Activated CD8-positive, alpha-beta memory T cell treated with anti-CD3 and anti-CD28 coated beads, Interleukin-2, amount 50 U/mL, for 24 hours (primary cell): ENCODE data around the gene TFB1M.

ENCODE experiments used
- DNase-seq: peaks from one replicate; pipeline ENCODE4 v3.0.0-alpha.2; 2020; ENCODE audit errors: extremely low read depth

The TFB1M gene

DNA sequence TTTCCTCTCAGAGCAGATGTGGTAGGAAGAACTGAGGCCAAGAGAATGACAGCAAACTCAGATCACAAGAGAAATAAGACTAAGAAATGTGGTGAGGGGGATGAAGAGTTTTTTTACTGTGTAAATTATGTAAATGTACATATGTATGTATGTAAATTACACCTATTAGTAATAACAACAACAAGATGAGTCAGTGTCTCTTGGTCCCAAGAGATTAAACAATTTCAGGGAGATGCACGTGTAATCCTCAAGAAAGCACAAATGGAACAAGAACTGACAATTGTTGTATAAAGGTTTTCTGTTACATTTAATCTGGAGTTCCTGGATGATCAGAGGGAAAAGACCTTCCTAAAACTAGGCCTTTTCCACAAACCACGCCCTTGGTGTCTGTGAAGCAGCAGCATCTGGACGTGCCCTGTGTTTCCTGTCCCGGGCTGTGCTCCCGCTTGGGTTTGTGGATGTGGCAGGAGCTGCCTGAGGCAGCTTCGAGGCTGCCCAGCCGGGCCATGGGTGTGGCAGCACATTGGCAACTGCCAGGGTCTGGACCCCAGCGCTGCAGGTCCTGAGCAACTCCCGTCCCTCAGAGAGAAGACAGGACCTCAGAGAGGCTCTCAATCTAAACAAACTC, 49.5 kb downstream of the TFB1M start:
- DNase-seq = no peak

- no peak for DNase-seq
These were observed 50.8 kb downstream of the TFB1M start, which contains the start of gene CLDN20 for GRCh38 chr6:155263373-155264063. Gene CLDN20 (plus strand): TSS chr6:155264013. CDS start chr6:155275720, 11,707 bp downstream.

GRCh38 chr6:155262655-155263054, 51.6 kb downstream of the TFB1M start:
- no peak for DNase-seq

DNA sequence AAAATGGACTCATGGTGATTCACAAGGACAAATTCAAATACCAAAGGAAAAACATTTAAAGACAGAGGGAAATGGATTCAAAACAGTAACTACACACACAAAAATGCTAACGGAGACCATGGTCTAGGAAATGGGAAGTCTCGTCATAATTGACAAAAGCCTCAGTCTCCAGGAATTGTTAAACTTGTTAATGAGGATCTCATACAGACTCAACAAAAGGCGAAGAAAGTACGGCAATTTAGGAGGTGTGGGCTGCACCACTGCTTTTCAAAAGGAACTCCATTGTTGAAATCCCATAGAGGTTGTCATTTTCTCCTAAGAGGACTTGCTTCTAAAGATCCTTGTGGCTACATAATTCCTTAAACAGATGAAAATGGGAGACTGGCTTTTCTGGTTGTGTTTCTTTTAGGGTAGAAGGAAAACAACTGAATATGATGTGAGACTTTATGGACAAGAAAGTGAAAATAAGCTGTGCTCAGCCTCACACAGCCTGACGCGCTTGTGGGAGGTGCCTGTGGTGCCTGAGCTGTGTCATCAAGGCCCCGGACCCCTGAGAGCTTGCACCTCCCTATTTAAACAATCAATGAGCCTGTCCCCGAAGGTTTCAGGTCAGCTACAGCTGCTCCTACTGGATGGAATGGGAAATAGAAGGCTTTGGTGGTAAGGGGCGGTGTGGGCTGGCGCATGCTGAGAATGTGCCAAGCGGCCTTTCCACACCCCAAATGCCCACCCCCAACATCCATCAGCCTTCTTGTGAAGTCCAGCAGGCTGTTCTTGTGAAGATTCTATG, 53.0 kb downstream of the TFB1M start:
- DNase-seq = no peak

DNA sequence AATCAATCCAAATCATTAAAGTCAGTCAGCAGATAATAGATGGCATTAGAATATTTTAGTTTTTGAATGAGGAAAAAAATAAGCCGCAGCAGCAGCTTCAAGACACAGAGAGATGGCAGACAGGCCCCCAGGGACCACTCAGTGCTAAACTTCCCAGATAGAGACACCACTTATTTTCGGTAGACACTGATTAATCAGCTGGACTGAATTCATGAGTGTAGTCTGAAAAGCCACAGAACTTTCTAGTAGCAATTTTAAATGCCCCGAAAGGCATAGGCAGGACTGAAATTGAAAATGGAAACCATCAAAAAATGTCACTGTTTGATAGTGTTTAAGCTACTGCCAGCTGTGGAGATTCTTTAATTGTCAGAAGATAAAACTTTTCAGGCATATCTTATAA, 53.6 kb downstream of the TFB1M start:
- DNase-seq = no peak

GRCh38 chr6:155259897-155260296, 54.4 kb downstream of the TFB1M start:
- no peak for DNase-seq

DNA sequence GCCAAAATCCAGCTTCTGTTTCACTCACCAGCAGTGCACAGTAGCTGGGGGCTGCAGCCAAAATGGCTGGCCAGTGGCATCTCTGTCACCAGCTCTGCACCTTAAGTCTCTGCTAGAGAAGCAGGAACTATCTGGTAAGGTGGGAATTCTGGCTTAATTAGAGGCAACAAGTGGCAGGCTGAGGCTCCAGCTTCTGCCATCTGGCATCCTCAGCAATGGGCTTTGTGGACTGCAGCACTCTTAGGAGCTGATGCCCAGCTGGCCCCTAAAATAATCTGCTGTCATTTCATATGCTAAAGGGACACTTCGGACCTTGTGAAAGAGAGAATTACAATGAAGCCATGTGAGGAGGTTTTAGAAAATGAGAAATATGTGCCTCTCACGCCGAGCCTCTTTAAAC, 55.1 kb downstream of the TFB1M start:
- DNase-seq = no peak

- no peak for DNase-seq
These were observed 56.5 kb downstream of the TFB1M start for GRCh38 chr6:155257796-155258195.

GRCh38 chr6:155256122-155256795, 58.0 kb downstream of the TFB1M start:
- no peak for DNase-seq

GRCh38 chr6:155254139-155254538, 60.1 kb downstream of the TFB1M start:
- no peak for DNase-seq

DNA sequence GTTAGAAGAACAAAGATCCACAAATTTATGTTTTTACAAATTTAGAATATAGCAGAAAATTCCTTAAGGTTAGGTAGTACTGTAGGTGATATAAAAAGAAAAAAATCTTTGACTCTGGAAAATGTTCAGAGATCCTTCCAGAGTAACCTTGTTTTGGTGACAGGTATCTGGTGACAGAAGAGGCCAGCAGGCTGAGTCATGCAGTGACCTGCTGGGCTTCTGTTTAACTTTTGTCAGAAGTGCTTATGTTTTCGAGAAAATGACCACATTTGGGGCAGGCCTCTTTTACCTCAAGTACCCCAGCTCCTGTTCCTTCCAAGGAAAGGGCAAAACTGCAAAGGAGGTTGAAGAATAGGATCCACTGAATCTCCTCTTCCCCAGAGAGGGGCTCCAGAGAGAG, 60.9 kb downstream of the TFB1M start:
- no peak for DNase-seq

- DNase-seq = no peak
These were observed 61.7 kb downstream of the TFB1M start for GRCh38 chr6:155252581-155252980.

GRCh38 chr6:155250701-155251381, 63.4 kb downstream of the TFB1M start:
- no peak for DNase-seq

GRCh38 chr6:155248008-155249001, 66.0 kb downstream of the TFB1M start:
- DNase-seq = no peak

GRCh38 chr6:155247618-155248007, 66.7 kb downstream of the TFB1M start:
- DNase-seq = no peak

DNA sequence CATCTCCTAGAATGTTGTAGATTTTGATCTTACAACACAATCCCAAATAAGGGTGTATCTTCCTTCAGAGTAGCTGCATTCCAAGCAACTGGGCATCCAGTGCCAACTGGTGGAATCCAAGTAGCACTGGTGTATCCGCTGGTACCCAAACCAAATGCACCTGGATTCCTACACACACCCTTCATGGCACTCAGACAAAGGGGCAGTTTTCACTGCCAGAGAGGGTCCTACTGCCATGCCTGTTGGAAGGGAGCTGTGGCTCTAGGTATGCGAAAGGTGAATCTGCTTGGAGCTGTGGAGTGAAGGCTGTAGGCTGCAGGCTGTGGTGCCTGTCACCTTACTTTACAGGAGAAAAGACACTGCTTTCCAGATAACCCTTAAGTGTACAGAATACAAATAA, 67.5 kb downstream of the TFB1M start:
- DNase-seq = no peak

- no peak for DNase-seq
These were observed 68.5 kb downstream of the TFB1M start for GRCh38 chr6:155245831-155246230.

- no peak for DNase-seq
These were observed 69.1 kb downstream of the TFB1M start for GRCh38 chr6:155245193-155245592.

GRCh38 chr6:155244434-155244833, 69.8 kb downstream of the TFB1M start:
- no peak for DNase-seq

- DNase-seq = no peak
These were observed 72.3 kb downstream of the TFB1M start for GRCh38 chr6:155241966-155242365.
